Fibroblast of lung (primary cell): ENCODE data around the gene PHGDH. TPM values are rescaled to one million over a fixed set of nuclear protein-coding genes. Genes with fewer than 3 reads are reported as not detected.

Experiments
- DNase-seq, 2 donors: peaks; one replicate each; pipeline versions ENCODE4 v3.0.0 to v3.0.0-alpha.2; 2010; ENCODE audit warnings: low read depth in 2 of 2
- H2AFZ ChIP-seq: 2 replicates; pipeline ENCODE4 v1.5.1; 2012; ENCODE audit warnings: low read length, control low read depth, inconsistent platforms
- H3K27ac ChIP-seq: 2 replicates; pipeline ENCODE4 v1.5.1; 2011; ENCODE audit warnings: low read length, control low read depth; ENCODE audit not compliant: insufficient read depth
- H3K27me3 ChIP-seq: 2 replicates; pipeline ENCODE4 v1.5.1; 2011; ENCODE audit warnings: mild to moderate bottlenecking, low read length; ENCODE audit not compliant: control insufficient read depth, insufficient read depth
- H3K36me3 ChIP-seq: 2 replicates; pipeline ENCODE4 v1.5.1; 2011; ENCODE audit warnings: low read length; ENCODE audit not compliant: control insufficient read depth, insufficient read depth
- H3K4me1 ChIP-seq: 2 replicates; pipeline ENCODE4 v1.5.1; 2011; ENCODE audit warnings: low read length; ENCODE audit not compliant: control insufficient read depth, insufficient read depth; ENCODE audit errors: extremely low read depth
- H3K4me2 ChIP-seq: 2 replicates; pipeline ENCODE4 v1.5.1; 2011; ENCODE audit warnings: low read length, control low read depth; ENCODE audit not compliant: insufficient read depth; ENCODE audit errors: extremely low read depth
- H3K4me3 ChIP-seq, 4 experiments: fragments of 200-600 bp in 1 of 4; sonication (generic) in 1 of 4; replicated peaks in 1 of 4; 2 replicates each; pipeline ENCODE4 v1.5.1; 2011 to 2016; ENCODE audit warnings: low read length in 4 of 4, low read depth in 3 of 4, mild to moderate bottlenecking in 3 of 4, control low read depth in 2 of 4, inconsistent platforms in 1 of 4, mixed read lengths in 1 of 4; ENCODE audit not compliant: insufficient read depth in 1 of 4; ENCODE audit errors: control extremely low read depth in 1 of 4
- H3K79me2 ChIP-seq: 2 replicates; pipeline ENCODE4 v1.5.1; 2012; ENCODE audit warnings: mild to moderate bottlenecking, low read length, inconsistent platforms; ENCODE audit not compliant: control insufficient read depth, insufficient read depth
- H3K9ac ChIP-seq: 2 replicates; pipeline ENCODE4 v1.5.1; 2011; ENCODE audit warnings: mild to moderate bottlenecking, low read length, control low read depth; ENCODE audit not compliant: insufficient read depth
- H3K9me3 ChIP-seq: 2 replicates; pipeline ENCODE4 v1.5.1; 2012; ENCODE audit warnings: low read depth, low read length; ENCODE audit not compliant: control insufficient read depth, insufficient read depth
- H4K20me1 ChIP-seq: 2 replicates; pipeline ENCODE4 v1.5.1; 2011; ENCODE audit warnings: low read length; ENCODE audit not compliant: control insufficient read depth, insufficient read depth; ENCODE audit errors: extremely low read depth
- CTCF ChIP-seq, 2 donors: IDR thresholded peaks in 1 of 2; conservative IDR thresholded peaks in 1 of 2; 1 replicate in 1 of 2; 2 replicates in 1 of 2; pipeline ENCODE4 v1.5.1; 2011 to 2012; ENCODE audit warnings: low read length in 2 of 2, control low read depth in 1 of 2, inconsistent platforms in 1 of 2, low read depth in 1 of 2, mild to moderate bottlenecking in 1 of 2
- EZH2 ChIP-seq: IDR thresholded peaks from 2 replicates; pipeline ENCODE4 v1.5.1; 2012; ENCODE audit warnings: low read length, control low read depth, mild to moderate bottlenecking; ENCODE audit errors: missing control alignments
- polyA plus RNA-seq, 2 donors: library from polyadenylated mRNA; depleted of rRNA in 1 of 2; stranded (reverse) in 1 of 2; unstranded in 1 of 2; fragments of >200 nt; gene quantifications; 2 replicates each; pipeline ENCODE4 v1.2.1, GENCODE V29; 2011 to 2012; ENCODE audit warnings: missing spikeins in 1 of 2
- total RNA-seq: library from RNA; depleted of rRNA; stranded (reverse); fragments of >200 nt; gene quantifications from 2 replicates; pipeline ENCODE4 v1.2.1, GENCODE V29; 2014

PHGDH gene
- total and polyA plus RNA-seq, 2 donors (not counting 1 experiment from before 2014, with no cell fraction given): 44.3 to 201 TPM

- Histone ChIP-seq H3K4me2 (peak overlapping the region; percentile 21), H3K27me3 (no peaks in the 10 kb centered on the region), H3K9me3 (no peaks in the 10 kb centered on the region), H2AFZ (no peak overlapping the region), H3K4me3 (no peak overlapping the region), H4K20me1 (no peaks in the 10 kb centered on the region), H3K79me2 (no peaks in the 10 kb centered on the region), H3K4me1 (peaks cover 17% of the 10 kb centered on the region), H3K36me3 (no peaks in the 10 kb centered on the region), H3K27ac (peak overlapping the region; percentile 45), H3K9ac (no peak overlapping the region)
- TF ChIP-seq CTCF (conservative IDR thresholded peaks at IDR 0.05 in 1 of 2, IDR thresholded peaks at IDR 0.05 in 1 of 2; ENCODE audit: low read depth in 1 of 2, low read length in 2 of 2): no peak
- TF ChIP-seq EZH2: no peak
- DNase-seq: peak in 1 of 2 donors; percentile 66
These were observed 37.6 kb upstream of the PHGDH start for GRCh38 chr1:119674111-119674526.

DNA sequence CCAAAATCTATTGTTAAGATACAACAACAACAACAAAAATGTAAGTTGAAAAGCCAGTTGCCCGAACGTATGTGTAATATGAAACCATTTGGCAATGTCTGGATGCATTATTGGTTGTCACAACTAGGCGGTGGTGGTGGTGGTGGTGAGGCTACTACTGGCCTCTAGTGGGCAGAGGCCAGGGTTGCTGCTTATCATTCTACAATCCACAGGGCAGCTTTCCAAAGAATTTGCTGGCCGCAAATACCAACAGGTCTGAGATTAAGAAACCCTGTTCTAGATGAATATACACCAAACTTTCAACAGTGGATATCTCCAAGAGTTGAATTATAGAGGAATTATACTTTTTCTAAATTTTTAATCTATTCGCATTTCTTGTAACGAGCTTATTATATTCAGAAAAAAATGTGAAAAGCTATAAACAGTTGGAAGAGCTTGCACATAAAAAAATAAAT is 36.9 kb upstream of the PHGDH start:
- DNase-seq: peak; percentile 44 to 80
- Histone ChIP-seq H3K4me3 (peak overlapping the region; percentile 55 to 78 (median 66)), H3K9ac (no peak overlapping the region), H3K36me3 (no peaks in the 10 kb centered on the region), H2AFZ (no peak overlapping the region), H4K20me1 (no peaks in the 10 kb centered on the region), H3K27ac (peak overlapping the region; percentile 46), H3K9me3 (no peaks in the 10 kb centered on the region), H3K79me2 (no peaks in the 10 kb centered on the region), H3K4me1 (peaks cover 17% of the 10 kb centered on the region), H3K27me3 (no peaks in the 10 kb centered on the region), H3K4me2 (peak overlapping the region; percentile 99)
- TF ChIP-seq CTCF (conservative IDR thresholded peaks at IDR 0.05 in 1 of 2, IDR thresholded peaks at IDR 0.05 in 1 of 2; ENCODE audit: low read depth in 1 of 2, low read length in 2 of 2) (peak in 1 of 2 donors; percentile 69), EZH2 (no peak)

GRCh38 chr1:119675349-119676345 is 36.1 kb upstream of the PHGDH start:
- peak overlapping the region; percentile 55 to 78 (median 66) for H3K4me3 ChIP-seq
- peak overlapping the region; percentile 46 for H3K27ac ChIP-seq
- H3K4me1 ChIP-seq: peaks cover 17% of the 10 kb centered on the region
- peak overlapping the region; percentile 95 for H2AFZ ChIP-seq
- H4K20me1 ChIP-seq: no peaks in the 10 kb centered on the region
- TF ChIP-seq CTCF (conservative IDR thresholded peaks at IDR 0.05 in 1 of 2, IDR thresholded peaks at IDR 0.05 in 1 of 2; ENCODE audit: low read depth in 1 of 2, low read length in 2 of 2) (peak; percentile 79 to 80), EZH2 (no peak)
- H3K36me3 ChIP-seq: no peaks in the 10 kb centered on the region
- peak overlapping the region; percentile 99 for H3K4me2 ChIP-seq
- DNase-seq: peak; percentile 76 to 92
- peak overlapping the region; percentile 51 for H3K9ac ChIP-seq
- H3K27me3 ChIP-seq: no peaks in the 10 kb centered on the region
- no peaks in the 10 kb centered on the region for H3K79me2 ChIP-seq
- H3K9me3 ChIP-seq: no peaks in the 10 kb centered on the region
